HCT116 (cell line): ENCODE measurements around the gene CTIF. TPM values are rescaled to one million over a fixed set of nuclear protein-coding genes. Genes with fewer than 3 reads are reported as not detected.

ENCODE experiments used
- ATAC-seq: fragments of 200-7000 bp; cut with Tn5 transposase; 2 replicates; pipeline ENCODE4 v1.9.1; 2020; ENCODE audit warnings: mild to moderate bottlenecking, moderate library complexity
- BruUV-seq: library from RNA; stranded (reverse); fragments of 400-500 nt; replicated peaks from 2 replicates; lab custom pipeline; 2021; lab: Mats Ljungman, UMichigan
- CTCF ChIA-PET: fragments of 300-600 bp; sonication (Branson Sonifier 250); formaldehyde crosslinking; loops from one replicate; lab custom pipeline; 2021; ENCODE audit warnings: antibody characterized with exemption; lab: Charles Lee
- POLR2A ChIA-PET: fragments of 300-600, 350-600 bp; sonication (Branson Sonifier 250); formaldehyde crosslinking; loops from one replicate; lab custom pipeline; 2021; ENCODE audit warnings: antibody characterized with exemption; lab: Charles Lee
- RAD21 ChIA-PET, 2 experiments: fragments of 300-600 bp; sonication (Branson Sonifier 250); formaldehyde crosslinking; loops; one replicate each; lab custom pipeline; 2023; ENCODE audit warnings: low total read pairs in 2 of 2; ENCODE audit not compliant: uncharacterized antibody in 2 of 2, unreplicated experiment in 2 of 2, low non-redundant PET in 1 of 2; lab: Charles Lee
- DNase-seq: peaks from one replicate; pipeline ENCODE4 v3.0.0-alpha.2; 2010; ENCODE audit warnings: low read depth, low spot score
- H2AFZ ChIP-seq: fragments of 200-600 bp; shearing (Covaris generic), sonication (generic); 2 replicates; pipeline ENCODE4 v1.6.1; 2017; ENCODE audit warnings: low read depth, mixed run types, mixed read lengths, antibody characterized with exemption, low read length; ENCODE audit not compliant: poor library complexity, severe bottlenecking
- H3K27ac ChIP-seq: 2 replicates; pipeline ENCODE4 v1.5.1; 2012; ENCODE audit warnings: low read depth, low read length
- H3K27me3 ChIP-seq: fragments of 200-600 bp; sonication (generic); 2 replicates; pipeline ENCODE4 v1.6.1; 2016; ENCODE audit warnings: mixed run types, low read length, mixed read lengths; ENCODE audit not compliant: insufficient read depth
- H3K36me3 ChIP-seq, 2 experiments: fragments of 200-500 bp in 1 of 2; fragments of 200-600 bp in 1 of 2; sonication (Bioruptor generic) in 1 of 2; sonication (generic) in 1 of 2; 2 replicates each; pipeline versions ENCODE4 v1.5.1 to v1.6.1; 2014 to 2016; ENCODE audit warnings: low read length in 2 of 2, inconsistent platforms in 1 of 2, mixed read lengths in 1 of 2, mixed run types in 1 of 2; ENCODE audit not compliant: insufficient read depth in 2 of 2, control insufficient read depth in 1 of 2
- H3K4me1 ChIP-seq, 2 experiments: fragments of 200-600 bp in 1 of 2; sonication (generic) in 1 of 2; 2 replicates each; pipeline versions ENCODE4 v1.5.1 to v1.6.1; 2012 to 2017; ENCODE audit warnings: low read length in 2 of 2, inconsistent platforms in 1 of 2, mild to moderate bottlenecking in 1 of 2, mixed read lengths in 1 of 2, mixed run types in 1 of 2, moderate library complexity in 1 of 2; ENCODE audit not compliant: insufficient read depth in 2 of 2, control insufficient read depth in 1 of 2
- H3K4me2 ChIP-seq: fragments of 200-600 bp; sonication (generic); 2 replicates; pipeline ENCODE4 v1.6.1; 2017; ENCODE audit warnings: mixed run types, low read length, mixed read lengths
- H3K4me3 ChIP-seq, 2 experiments: fragments of 200-600 bp in 1 of 2; sonication (generic) in 1 of 2; replicated peaks in 1 of 2; 2 replicates each; pipeline ENCODE4 v1.5.1; 2011 to 2016; ENCODE audit warnings: low read length in 2 of 2, control low read depth in 1 of 2, low read depth in 1 of 2, mild to moderate bottlenecking in 1 of 2, mixed read lengths in 1 of 2, mixed run types in 1 of 2
- H3K79me2 ChIP-seq: fragments of 200-600 bp; sonication (generic); 2 replicates; pipeline ENCODE4 v1.6.1; 2017; ENCODE audit warnings: mild to moderate bottlenecking, mixed run types, low read length, moderate library complexity, mixed read lengths; ENCODE audit not compliant: insufficient read depth
- H3K9ac ChIP-seq: fragments of 200-600 bp; sonication (generic); 2 replicates; pipeline ENCODE4 v1.6.1; 2016; ENCODE audit warnings: low read length, mixed read lengths
- H3K9me2 ChIP-seq: fragments of 200-600 bp; sonication (generic), shearing (Covaris generic); 2 replicates; pipeline ENCODE4 v1.6.1; 2017; ENCODE audit warnings: mixed run types, mild to moderate bottlenecking, moderate library complexity; ENCODE audit not compliant: insufficient read depth
- H3K9me3 ChIP-seq, 2 experiments: fragments of 200-500 bp in 1 of 2; fragments of 200-600 bp in 1 of 2; sonication (Bioruptor generic) in 1 of 2; sonication (generic) in 1 of 2; 2 replicates each; pipeline ENCODE4 v1.6.1; 2014 to 2017; ENCODE audit warnings: low read length in 2 of 2, mixed read lengths in 2 of 2, inconsistent platforms in 1 of 2, low read depth in 1 of 2, mild to moderate bottlenecking in 1 of 2, mixed run types in 1 of 2, moderate library complexity in 1 of 2; ENCODE audit not compliant: control insufficient read depth in 1 of 2, insufficient read depth in 1 of 2
- H4K20me1 ChIP-seq: fragments of 200-600 bp; sonication (generic), shearing (Covaris generic); 2 replicates; pipeline ENCODE4 v1.6.1; 2017; ENCODE audit warnings: mixed run types, mild to moderate bottlenecking, moderate library complexity; ENCODE audit not compliant: insufficient read depth
- CBX3 ChIP-seq: IDR thresholded peaks from 2 replicates; pipeline ENCODE4 v1.6.1; 2012; ENCODE audit warnings: low read depth
- EGR1 ChIP-seq: IDR thresholded peaks from 2 replicates; pipeline ENCODE4 v1.6.1; 2012; ENCODE audit warnings: low read depth
- ELF1 ChIP-seq: IDR thresholded peaks from 2 replicates; pipeline ENCODE4 v1.6.1; 2012; ENCODE audit warnings: low read depth, borderline replicate concordance
- EZH2 ChIP-seq: fragments of 200-600 bp; sonication (generic); IDR thresholded peaks from 2 replicates; pipeline ENCODE4 v1.6.1; 2017; ENCODE audit warnings: antibody characterized with exemption, mixed run types
- EZH2phosphoT487 ChIP-seq: fragments of 200-600 bp; IDR thresholded peaks from 2 replicates; pipeline ENCODE4 v1.6.1; 2018; ENCODE audit warnings: antibody characterized with exemption, borderline replicate concordance
- FOSL1 ChIP-seq: IDR thresholded peaks from 2 replicates; pipeline ENCODE4 v1.6.1; 2012; ENCODE audit warnings: low read depth
- JUND ChIP-seq: IDR thresholded peaks from 2 replicates; pipeline ENCODE4 v1.6.1; 2012
- POLR2A ChIP-seq: IDR thresholded peaks from 2 replicates; pipeline ENCODE4 v1.7.0; 2011; ENCODE audit warnings: borderline replicate concordance; ENCODE audit not compliant: insufficient read depth, insufficient read length; ENCODE audit errors: extremely low read depth
- POLR2AphosphoS5 ChIP-seq: IDR thresholded peaks from 2 replicates; pipeline ENCODE4 v1.6.1; 2011; ENCODE audit warnings: mild to moderate bottlenecking, low read depth, low read length, moderate library complexity
- RAD21 ChIP-seq: IDR thresholded peaks from 2 replicates; pipeline ENCODE4 v1.6.1; 2012; ENCODE audit warnings: low read depth, mild to moderate bottlenecking
- SIN3A ChIP-seq: IDR thresholded peaks from 2 replicates; pipeline ENCODE4 v1.6.1; 2012; ENCODE audit warnings: low read depth
- SP1 ChIP-seq: IDR thresholded peaks from 2 replicates; pipeline ENCODE4 v1.6.1; 2012; ENCODE audit warnings: low read depth
- SRF ChIP-seq: IDR thresholded peaks from 2 replicates; pipeline ENCODE4 v1.6.1; 2012; ENCODE audit warnings: low read depth
- TCF7L2 ChIP-seq: IDR thresholded peaks from 2 replicates; pipeline ENCODE4 v1.7.0; 2011; ENCODE audit warnings: borderline replicate concordance, inconsistent platforms; ENCODE audit not compliant: insufficient read depth, insufficient read length; ENCODE audit errors: extremely low read depth
- YY1 ChIP-seq: IDR thresholded peaks from 2 replicates; pipeline ENCODE4 v1.6.1; 2011; ENCODE audit warnings: low read length, low read depth, moderate library complexity, mild to moderate bottlenecking; ENCODE audit not compliant: insufficient replicate concordance; ENCODE audit errors: extremely low read depth
- ZFX ChIP-seq: fragments of 450-650 bp; IDR thresholded peaks from 2 replicates; pipeline ENCODE4 v1.6.1; 2017
- ZNF274 ChIP-seq: fragments of 200-500 bp; sonication (Bioruptor generic); IDR thresholded peaks from 2 replicates; pipeline ENCODE4 v1.6.1; 2014; ENCODE audit warnings: mild to moderate bottlenecking, low read depth, low read length, inconsistent platforms
- intact Hi-C: fragments of 100-400 bp; cut with micrococcal nuclease; formaldehyde crosslinking; loops from 2 replicates; pipeline ENCODE4 v1.10.0; 2022
- total RNA-seq: library from RNA; stranded (reverse); gene quantifications from one replicate; pipeline ENCODE4 v1.2.1, GENCODE V29; 2021; ENCODE audit not compliant: unreplicated experiment
- TF ChIP-seq, protein P1 (sequence below): IDR thresholded peaks from 2 replicates; pipeline ENCODE4 v1.6.1; 2012
- TF ChIP-seq, protein P2 (sequence below): IDR thresholded peaks from 2 replicates; pipeline ENCODE4 v1.6.1; 2011; ENCODE audit warnings: mild to moderate bottlenecking, low read length, moderate library complexity; ENCODE audit not compliant: insufficient replicate concordance; ENCODE audit errors: extremely low read depth
- TF ChIP-seq, protein P3 (sequence below): IDR thresholded peaks from 2 replicates; pipeline ENCODE4 v1.6.1; 2012; ENCODE audit warnings: low read depth

The CTIF gene
- total RNA-seq, 1 experiment from 2014 or later, result 19.7 TPM

DNA sequence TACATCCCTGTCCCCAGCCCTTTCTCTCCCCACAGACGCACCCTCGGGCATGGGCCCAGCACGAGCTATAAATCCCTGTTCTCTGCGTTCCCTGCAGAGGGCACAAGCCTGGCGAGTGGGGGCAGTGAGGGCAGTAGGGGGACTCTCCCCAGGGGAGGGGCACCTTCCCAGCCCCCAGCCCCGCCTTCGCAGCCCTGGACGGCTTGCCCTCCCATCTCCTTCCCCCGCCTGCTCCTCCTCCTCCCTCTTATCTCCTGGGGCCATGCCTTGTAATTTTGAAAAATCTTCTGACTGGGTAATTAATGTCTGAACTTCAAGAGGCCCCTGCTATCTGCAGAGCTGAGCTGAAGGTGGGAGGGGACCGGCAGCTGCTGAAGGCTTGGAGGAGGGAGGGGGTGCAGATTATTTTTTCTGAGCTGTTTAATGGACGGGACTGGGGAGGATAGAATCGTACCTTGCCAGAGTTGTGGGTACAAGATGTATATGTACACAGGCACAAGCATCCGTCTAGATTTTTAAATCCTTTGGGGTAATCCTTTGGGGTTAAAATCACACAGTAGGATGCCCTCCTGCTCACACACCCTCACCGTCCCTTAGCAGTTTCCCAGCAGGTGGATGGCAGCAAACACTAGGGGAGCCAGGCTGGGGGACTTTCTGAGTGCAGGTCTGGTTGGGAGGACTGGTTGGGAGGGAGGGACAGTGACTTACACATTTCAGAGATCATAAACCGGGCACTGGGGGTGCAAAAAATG lies 290.0 kb downstream of the CTIF start:
- no peaks in the 10 kb centered on the region for H3K9me2 ChIP-seq
- no peaks in the 10 kb centered on the region for H3K36me3 ChIP-seq
- H3K27me3 ChIP-seq, result no peaks in the 10 kb centered on the region
- no TSS peak for BruUV-seq
- H4K20me1 ChIP-seq, result no peaks in the 10 kb centered on the region
- no peak overlapping the region for H3K9ac ChIP-seq
- TF ChIP-seq POLR2AphosphoS5 (no peak), FOSL1 (no peak), EGR1 (no peak), ZFX (no peak), ELF1 (no peak), EZH2 (no peak), ZNF274 (no peak), JUND (no peak), RAD21 (no peak), SP1 (no peak), CBX3 (no peak), YY1 (no peak), TCF7L2 (no peak), EZH2phosphoT487 (no peak), SIN3A (no peak), POLR2A (no peak), SRF (no peak)
- TF ChIP-seq, protein P1, sequence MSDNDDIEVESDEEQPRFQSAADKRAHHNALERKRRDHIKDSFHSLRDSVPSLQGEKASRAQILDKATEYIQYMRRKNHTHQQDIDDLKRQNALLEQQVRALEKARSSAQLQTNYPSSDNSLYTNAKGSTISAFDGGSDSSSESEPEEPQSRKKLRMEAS, result no peak
- TF ChIP-seq, protein P2, sequence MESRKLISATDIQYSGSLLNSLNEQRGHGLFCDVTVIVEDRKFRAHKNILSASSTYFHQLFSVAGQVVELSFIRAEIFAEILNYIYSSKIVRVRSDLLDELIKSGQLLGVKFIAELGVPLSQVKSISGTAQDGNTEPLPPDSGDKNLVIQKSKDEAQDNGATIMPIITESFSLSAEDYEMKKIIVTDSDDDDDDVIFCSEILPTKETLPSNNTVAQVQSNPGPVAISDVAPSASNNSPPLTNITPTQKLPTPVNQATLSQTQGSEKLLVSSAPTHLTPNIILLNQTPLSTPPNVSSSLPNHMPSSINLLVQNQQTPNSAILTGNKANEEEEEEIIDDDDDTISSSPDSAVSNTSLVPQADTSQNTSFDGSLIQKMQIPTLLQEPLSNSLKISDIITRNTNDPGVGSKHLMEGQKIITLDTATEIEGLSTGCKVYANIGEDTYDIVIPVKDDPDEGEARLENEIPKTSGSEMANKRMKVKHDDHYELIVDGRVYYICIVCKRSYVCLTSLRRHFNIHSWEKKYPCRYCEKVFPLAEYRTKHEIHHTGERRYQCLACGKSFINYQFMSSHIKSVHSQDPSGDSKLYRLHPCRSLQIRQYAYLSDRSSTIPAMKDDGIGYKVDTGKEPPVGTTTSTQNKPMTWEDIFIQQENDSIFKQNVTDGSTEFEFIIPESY, result no peak
- TF ChIP-seq, protein P3, sequence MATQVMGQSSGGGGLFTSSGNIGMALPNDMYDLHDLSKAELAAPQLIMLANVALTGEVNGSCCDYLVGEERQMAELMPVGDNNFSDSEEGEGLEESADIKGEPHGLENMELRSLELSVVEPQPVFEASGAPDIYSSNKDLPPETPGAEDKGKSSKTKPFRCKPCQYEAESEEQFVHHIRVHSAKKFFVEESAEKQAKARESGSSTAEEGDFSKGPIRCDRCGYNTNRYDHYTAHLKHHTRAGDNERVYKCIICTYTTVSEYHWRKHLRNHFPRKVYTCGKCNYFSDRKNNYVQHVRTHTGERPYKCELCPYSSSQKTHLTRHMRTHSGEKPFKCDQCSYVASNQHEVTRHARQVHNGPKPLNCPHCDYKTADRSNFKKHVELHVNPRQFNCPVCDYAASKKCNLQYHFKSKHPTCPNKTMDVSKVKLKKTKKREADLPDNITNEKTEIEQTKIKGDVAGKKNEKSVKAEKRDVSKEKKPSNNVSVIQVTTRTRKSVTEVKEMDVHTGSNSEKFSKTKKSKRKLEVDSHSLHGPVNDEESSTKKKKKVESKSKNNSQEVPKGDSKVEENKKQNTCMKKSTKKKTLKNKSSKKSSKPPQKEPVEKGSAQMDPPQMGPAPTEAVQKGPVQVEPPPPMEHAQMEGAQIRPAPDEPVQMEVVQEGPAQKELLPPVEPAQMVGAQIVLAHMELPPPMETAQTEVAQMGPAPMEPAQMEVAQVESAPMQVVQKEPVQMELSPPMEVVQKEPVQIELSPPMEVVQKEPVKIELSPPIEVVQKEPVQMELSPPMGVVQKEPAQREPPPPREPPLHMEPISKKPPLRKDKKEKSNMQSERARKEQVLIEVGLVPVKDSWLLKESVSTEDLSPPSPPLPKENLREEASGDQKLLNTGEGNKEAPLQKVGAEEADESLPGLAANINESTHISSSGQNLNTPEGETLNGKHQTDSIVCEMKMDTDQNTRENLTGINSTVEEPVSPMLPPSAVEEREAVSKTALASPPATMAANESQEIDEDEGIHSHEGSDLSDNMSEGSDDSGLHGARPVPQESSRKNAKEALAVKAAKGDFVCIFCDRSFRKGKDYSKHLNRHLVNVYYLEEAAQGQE, result no peak
- no peak overlapping the region for H3K27ac ChIP-seq
- ChIA-PET RAD21 (no interaction called here), CTCF (no interaction called here), POLR2A (no interaction called here)
- H3K4me3 ChIP-seq, result no peak overlapping the region
- ATAC-seq, result no peak
- DNase-seq, result no peak
- intact Hi-C loops, result no loop called here
- no peaks in the 10 kb centered on the region for H3K9me3 ChIP-seq
- peaks cover 44 to 55% of the 10 kb centered on the region in 2 experiments for H3K4me1 ChIP-seq
- H3K79me2 ChIP-seq, result no peaks in the 10 kb centered on the region
- H2AFZ ChIP-seq, result no peak overlapping the region
- H3K4me2 ChIP-seq, result no peak overlapping the region
